ENCODE measurements around the gene TBC1D22B. TPM values are rescaled to one million over a fixed set of nuclear protein-coding genes. Genes with fewer than 3 reads are reported as not detected.
A peak's percentile ranks its signal among the peaks of the same experiment; 100 is the strongest.

The TBC1D22B gene
- total and polyA plus RNA-seq, 2 donors (not counting 3 experiments of a cell fraction or from before 2014, with no cell fraction given), result 13.1 to 13.6 TPM

DNA sequence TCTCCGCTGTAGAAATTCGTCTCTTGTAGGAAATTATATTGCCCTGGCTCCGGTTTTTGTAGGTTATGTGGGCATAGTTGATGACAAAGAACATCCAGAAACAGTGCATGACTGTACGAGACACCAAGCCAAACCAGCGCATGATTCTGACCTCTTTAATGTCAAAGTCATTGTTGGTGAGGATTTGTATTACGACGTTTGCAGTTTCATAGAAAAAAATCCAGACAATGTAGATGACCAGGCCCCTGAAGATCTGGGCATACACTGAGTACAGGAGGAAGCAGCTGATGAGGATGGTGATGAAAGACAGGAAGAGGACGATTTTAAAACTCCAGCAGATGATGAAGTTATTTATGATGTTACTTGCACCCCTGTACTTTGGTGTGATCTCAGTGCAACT, 39.1 kb upstream of the TBC1D22B start:
- BruUV-seq (replicated peaks), result no TSS peak
- H3K4me1 ChIP-seq (ENCODE audit: control insufficient read depth, extremely low read depth, insufficient read depth, low read length), result peaks cover 7% of the 10 kb centered on the region
- no peak overlapping the region for H3K9ac ChIP-seq (replicated peaks; ENCODE audit: extremely low read depth, insufficient read depth, low read length)
- no peaks in the 10 kb centered on the region for H3K79me2 ChIP-seq (ENCODE audit: control insufficient read depth, insufficient read depth, low read length)
- H3K9me3 ChIP-seq (replicated peaks; ENCODE audit: control insufficient read depth, insufficient read depth, low read length), result no peaks in the 10 kb centered on the region
- FAIRE-seq (peak; percentile 24), DNase-seq (ENCODE audit: low read depth, low spot score) (no peak)
- dilution Hi-C loops (cut with MboI; ENCODE audit: extremely low pct_ligation_motif_present, low sequenced_read_pairs) (no loop called here), intact Hi-C loops (cut with micrococcal nuclease) (no loop called here)
- H3K9me1 ChIP-seq (replicated peaks; ENCODE audit: control insufficient read depth, extremely low read depth, insufficient read depth, low read length), result no peaks in the 10 kb centered on the region
- no peaks in the 10 kb centered on the region for H3K27me3 ChIP-seq (ENCODE audit: control insufficient read depth in 2 of 2, insufficient read depth in 2 of 2, low read length in 2 of 2)
- CTCF ChIA-PET, result no interaction called here
- no peak overlapping the region for H2AFZ ChIP-seq (ENCODE audit: low read depth, low read length)
- TF ChIP-seq POLR2A (IDR thresholded peaks at IDR 0.05; ENCODE audit: low read depth, low read length) (no peak), EZH2 (IDR thresholded peaks at IDR 0.05; ENCODE audit: borderline replicate concordance, low read depth, low read length, severe bottlenecking) (no peak), JUN (IDR thresholded peaks at IDR 0.05; ENCODE audit: borderline replicate concordance, insufficient read depth, insufficient read length, low read depth) (no peak), MYC (IDR thresholded peaks at IDR 0.05; ENCODE audit: low read depth, low read length) (no peak), GATA2 (IDR thresholded peaks at IDR 0.05; ENCODE audit: insufficient read depth, insufficient read length, low read depth, low read length) (no peak), FOS (IDR thresholded peaks at IDR 0.05; ENCODE audit: borderline replicate concordance, insufficient read depth, low read length) (no peak), POLR2AphosphoS5 (IDR thresholded peaks at IDR 0.05; ENCODE audit: insufficient read depth, low read depth, low read length) (no peak)
- TF ChIP-seq, protein P1, sequence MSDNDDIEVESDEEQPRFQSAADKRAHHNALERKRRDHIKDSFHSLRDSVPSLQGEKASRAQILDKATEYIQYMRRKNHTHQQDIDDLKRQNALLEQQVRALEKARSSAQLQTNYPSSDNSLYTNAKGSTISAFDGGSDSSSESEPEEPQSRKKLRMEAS (IDR thresholded peaks at IDR 0.05; ENCODE audit: insufficient read depth, insufficient read length), result no peak
- TF ChIP-seq, protein P2, sequence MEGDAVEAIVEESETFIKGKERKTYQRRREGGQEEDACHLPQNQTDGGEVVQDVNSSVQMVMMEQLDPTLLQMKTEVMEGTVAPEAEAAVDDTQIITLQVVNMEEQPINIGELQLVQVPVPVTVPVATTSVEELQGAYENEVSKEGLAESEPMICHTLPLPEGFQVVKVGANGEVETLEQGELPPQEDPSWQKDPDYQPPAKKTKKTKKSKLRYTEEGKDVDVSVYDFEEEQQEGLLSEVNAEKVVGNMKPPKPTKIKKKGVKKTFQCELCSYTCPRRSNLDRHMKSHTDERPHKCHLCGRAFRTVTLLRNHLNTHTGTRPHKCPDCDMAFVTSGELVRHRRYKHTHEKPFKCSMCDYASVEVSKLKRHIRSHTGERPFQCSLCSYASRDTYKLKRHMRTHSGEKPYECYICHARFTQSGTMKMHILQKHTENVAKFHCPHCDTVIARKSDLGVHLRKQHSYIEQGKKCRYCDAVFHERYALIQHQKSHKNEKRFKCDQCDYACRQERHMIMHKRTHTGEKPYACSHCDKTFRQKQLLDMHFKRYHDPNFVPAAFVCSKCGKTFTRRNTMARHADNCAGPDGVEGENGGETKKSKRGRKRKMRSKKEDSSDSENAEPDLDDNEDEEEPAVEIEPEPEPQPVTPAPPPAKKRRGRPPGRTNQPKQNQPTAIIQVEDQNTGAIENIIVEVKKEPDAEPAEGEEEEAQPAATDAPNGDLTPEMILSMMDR (IDR thresholded peaks at IDR 0.05; ENCODE audit: extremely low read depth in 1 of 2, insufficient read depth in 1 of 2, low read depth in 1 of 2, low read length in 2 of 2), result no peak
- no peak overlapping the region for H3K4me3 ChIP-seq (replicated peaks in 1 of 3; ENCODE audit: insufficient read depth in 1 of 3, low read depth in 1 of 3, low read length in 3 of 3)
- POLR2A ChIA-PET, result no interaction called here
- H4K20me1 ChIP-seq (replicated peaks; ENCODE audit: control insufficient read depth, extremely low read depth, insufficient read depth, low read length), result no peaks in the 10 kb centered on the region
- no peak overlapping the region for H3K27ac ChIP-seq (ENCODE audit: insufficient read depth, low read depth, low read length)
- H3K4me2 ChIP-seq (ENCODE audit: insufficient read depth, low read length), result no peak overlapping the region
- no peaks in the 10 kb centered on the region for H3K36me3 ChIP-seq (ENCODE audit: control insufficient read depth in 2 of 2, extremely low read depth in 1 of 2, insufficient read depth in 2 of 2, low read length in 2 of 2)

Measured in endothelial cell of umbilical vein (primary cell).